Vagina (tissue), 2 donors: ENCODE data around the gene RASSF8.

Experiments
- CTCF ChIP-seq, 3 experiments: fragments of 450-650 bp in 2 of 3; fragments of 200-600 bp in 1 of 3; sonication (generic) in 1 of 3; IDR thresholded peaks; one replicate each; pipeline ENCODE4 v1.5.1; 2017 to 2019; ENCODE audit warnings: antibody characterized with exemption in 3 of 3, mild to moderate bottlenecking in 2 of 3, moderate library complexity in 2 of 3
- POLR2A ChIP-seq, 2 donors: fragments of 450-650 bp; IDR thresholded peaks; one replicate each; pipeline ENCODE4 v1.6.1; 2017; ENCODE audit warnings: antibody characterized with exemption in 2 of 2, mild to moderate bottlenecking in 2 of 2, moderate library complexity in 2 of 2
- POLR2AphosphoS5 ChIP-seq, 2 donors: sonication (generic); formaldehyde crosslinking; IDR thresholded peaks; one replicate each; pipeline ENCODE4 v1.9.0; 2017; ENCODE audit warnings: antibody characterized with exemption in 2 of 2, mild to moderate bottlenecking in 2 of 2, low read depth in 1 of 2; ENCODE audit not compliant: insufficient read depth in 1 of 2

DNA sequence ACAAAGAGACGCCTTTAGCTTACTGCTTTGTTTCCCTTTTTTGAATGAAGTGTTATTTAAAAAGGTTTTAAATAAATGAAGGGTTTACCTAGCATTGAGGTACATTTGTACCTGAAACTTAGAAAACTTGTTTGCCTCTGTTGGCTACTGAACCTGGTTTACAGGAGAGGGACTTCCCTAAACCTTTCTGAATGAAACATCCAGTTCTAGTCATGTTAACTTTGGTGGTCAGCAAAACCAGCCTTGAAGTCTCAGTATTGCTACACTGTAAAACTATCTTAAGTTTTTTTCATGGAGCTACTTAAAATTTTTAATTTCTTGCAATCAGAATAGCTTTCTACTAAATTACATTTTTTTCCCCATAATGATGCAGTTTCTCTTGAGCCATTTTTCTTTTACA lies 38.2 kb downstream of the RASSF8 start:
- TF ChIP-seq CTCF (IDR thresholded peaks at IDR 0.05) = no peak
- no peak for TF ChIP-seq POLR2A (IDR thresholded peaks at IDR 0.05)
- no peak for TF ChIP-seq POLR2AphosphoS5 (IDR thresholded peaks at IDR 0.05; ENCODE audit: insufficient read depth in 1 of 2, low read depth in 1 of 2)
